Prostate gland (tissue), 2 donors: ENCODE measurements around the gene PLPPR5.

ENCODE experiments used
- POLR2A ChIP-seq: fragments of 450-650 bp; IDR thresholded peaks from one replicate; pipeline ENCODE4 v1.6.1; 2016; ENCODE audit warnings: antibody characterized with exemption, mild to moderate bottlenecking
- POLR2AphosphoS5 ChIP-seq: sonication (generic); formaldehyde crosslinking; IDR thresholded peaks from one replicate; pipeline ENCODE4 v1.6.1; 2017; ENCODE audit warnings: antibody characterized with exemption
- TF ChIP-seq, protein P1 (sequence below), 4 experiments: fragments of 200-600 bp in 2 of 4; fragments of 450-650 bp in 2 of 4; sonication (generic) in 2 of 4; IDR thresholded peaks; 1 replicate in 3 of 4; 2 replicates in 1 of 4; pipeline ENCODE4 v1.5.1; 2016 to 2019; ENCODE audit warnings: antibody characterized with exemption in 4 of 4, mild to moderate bottlenecking in 2 of 4, moderate library complexity in 2 of 4

- TF ChIP-seq POLR2AphosphoS5, result no peak
- TF ChIP-seq, protein P1, sequence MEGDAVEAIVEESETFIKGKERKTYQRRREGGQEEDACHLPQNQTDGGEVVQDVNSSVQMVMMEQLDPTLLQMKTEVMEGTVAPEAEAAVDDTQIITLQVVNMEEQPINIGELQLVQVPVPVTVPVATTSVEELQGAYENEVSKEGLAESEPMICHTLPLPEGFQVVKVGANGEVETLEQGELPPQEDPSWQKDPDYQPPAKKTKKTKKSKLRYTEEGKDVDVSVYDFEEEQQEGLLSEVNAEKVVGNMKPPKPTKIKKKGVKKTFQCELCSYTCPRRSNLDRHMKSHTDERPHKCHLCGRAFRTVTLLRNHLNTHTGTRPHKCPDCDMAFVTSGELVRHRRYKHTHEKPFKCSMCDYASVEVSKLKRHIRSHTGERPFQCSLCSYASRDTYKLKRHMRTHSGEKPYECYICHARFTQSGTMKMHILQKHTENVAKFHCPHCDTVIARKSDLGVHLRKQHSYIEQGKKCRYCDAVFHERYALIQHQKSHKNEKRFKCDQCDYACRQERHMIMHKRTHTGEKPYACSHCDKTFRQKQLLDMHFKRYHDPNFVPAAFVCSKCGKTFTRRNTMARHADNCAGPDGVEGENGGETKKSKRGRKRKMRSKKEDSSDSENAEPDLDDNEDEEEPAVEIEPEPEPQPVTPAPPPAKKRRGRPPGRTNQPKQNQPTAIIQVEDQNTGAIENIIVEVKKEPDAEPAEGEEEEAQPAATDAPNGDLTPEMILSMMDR (IDR thresholded peaks at IDR 0.05), result no peak
- no peak for TF ChIP-seq POLR2A
Measured at GRCh38 chr1:98910827-98911226, 93.8 kb downstream of the PLPPR5 start.
